Lower leg skin (tissue), 4 donors: ENCODE measurements around the gene WDR20. TPM values are rescaled to one million over a fixed set of nuclear protein-coding genes. Genes with fewer than 3 reads are reported as not detected.

ENCODE experiments used
- DNase-seq, 2 donors: peaks; one replicate each; pipeline ENCODE4 v3.0.0-alpha.2; 2019; ENCODE audit warnings: low spot score in 2 of 2
- H3K4me3 ChIP-seq: fragments of 200-600 bp; sonication (generic); 2 replicates; pipeline ENCODE4 v1.5.1; 2017; ENCODE audit warnings: mild to moderate bottlenecking, low read depth; ENCODE audit not compliant: poor library complexity, severe bottlenecking
- POLR2A ChIP-seq, 2 donors: fragments of 450-650 bp; IDR thresholded peaks; one replicate each; pipeline ENCODE4 v1.6.1; 2016 to 2017; ENCODE audit warnings: antibody characterized with exemption in 2 of 2, mild to moderate bottlenecking in 1 of 2, moderate library complexity in 1 of 2
- WGBS, 2 donors: methylation state at CpG; one replicate each; pipeline ENCODE4 v1.1.5; 2018; 5-methylcytosine and 5-hydroxymethylcytosine counted together
- intact Hi-C: fragments of 100-400 bp; cut with DNase I; formaldehyde crosslinking; loops from one replicate; pipeline ENCODE4 v1.15.0; 2023; ENCODE audit warnings: low total_unique reads
- total RNA-seq, 4 donors: library from RNA; depleted of rRNA; stranded (reverse); fragments of >200 nt; gene quantifications; one replicate each; pipeline ENCODE4 v1.1.0, GENCODE V29; 2016
- TF ChIP-seq, protein P1 (sequence below), 3 donors: fragments of 450-650 bp; IDR thresholded peaks; one replicate each; pipeline ENCODE4 v1.5.1; 2016; ENCODE audit warnings: antibody characterized with exemption in 3 of 3, mild to moderate bottlenecking in 3 of 3, moderate library complexity in 2 of 3

Gene WDR20
- total RNA-seq, 4 donors from 2014 or later, result 33.7 to 50.8 (median 41.3) TPM

DNA sequence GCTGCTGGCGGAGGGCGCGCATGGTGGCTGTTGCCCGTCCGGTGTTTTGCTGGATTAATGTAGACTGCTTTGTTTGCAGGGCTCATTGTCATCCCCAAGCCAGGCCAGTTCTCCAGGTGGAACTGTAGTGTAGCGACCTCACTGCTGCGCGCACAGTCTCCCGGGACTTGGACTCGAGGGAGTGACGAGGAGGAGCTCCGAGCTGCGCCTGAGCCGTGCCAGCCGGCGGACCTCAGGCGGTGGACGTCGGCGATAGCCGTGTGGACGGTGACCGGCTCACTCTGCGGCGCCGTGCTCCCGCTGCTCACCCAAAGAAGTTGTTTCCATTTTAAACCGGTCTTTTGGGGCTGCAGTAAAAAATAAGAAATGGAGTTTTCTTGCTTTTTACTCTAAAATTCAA is 83.1 kb downstream of the WDR20 start:
- TF ChIP-seq, protein P1, sequence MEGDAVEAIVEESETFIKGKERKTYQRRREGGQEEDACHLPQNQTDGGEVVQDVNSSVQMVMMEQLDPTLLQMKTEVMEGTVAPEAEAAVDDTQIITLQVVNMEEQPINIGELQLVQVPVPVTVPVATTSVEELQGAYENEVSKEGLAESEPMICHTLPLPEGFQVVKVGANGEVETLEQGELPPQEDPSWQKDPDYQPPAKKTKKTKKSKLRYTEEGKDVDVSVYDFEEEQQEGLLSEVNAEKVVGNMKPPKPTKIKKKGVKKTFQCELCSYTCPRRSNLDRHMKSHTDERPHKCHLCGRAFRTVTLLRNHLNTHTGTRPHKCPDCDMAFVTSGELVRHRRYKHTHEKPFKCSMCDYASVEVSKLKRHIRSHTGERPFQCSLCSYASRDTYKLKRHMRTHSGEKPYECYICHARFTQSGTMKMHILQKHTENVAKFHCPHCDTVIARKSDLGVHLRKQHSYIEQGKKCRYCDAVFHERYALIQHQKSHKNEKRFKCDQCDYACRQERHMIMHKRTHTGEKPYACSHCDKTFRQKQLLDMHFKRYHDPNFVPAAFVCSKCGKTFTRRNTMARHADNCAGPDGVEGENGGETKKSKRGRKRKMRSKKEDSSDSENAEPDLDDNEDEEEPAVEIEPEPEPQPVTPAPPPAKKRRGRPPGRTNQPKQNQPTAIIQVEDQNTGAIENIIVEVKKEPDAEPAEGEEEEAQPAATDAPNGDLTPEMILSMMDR (IDR thresholded peaks at IDR 0.05), result no peak
- DNase-seq, result no peak
- intact Hi-C loops, result loop anchor here (5.0 kb wide), 1 partner anchor 1920 kb away; no protein-coding TSS in a partner anchor
- H3K4me3 ChIP-seq, result no peak overlapping the region
- 95 to 97% methylated on average over 28 of the region's 28 CpGs for WGBS, 2 donors

DNA sequence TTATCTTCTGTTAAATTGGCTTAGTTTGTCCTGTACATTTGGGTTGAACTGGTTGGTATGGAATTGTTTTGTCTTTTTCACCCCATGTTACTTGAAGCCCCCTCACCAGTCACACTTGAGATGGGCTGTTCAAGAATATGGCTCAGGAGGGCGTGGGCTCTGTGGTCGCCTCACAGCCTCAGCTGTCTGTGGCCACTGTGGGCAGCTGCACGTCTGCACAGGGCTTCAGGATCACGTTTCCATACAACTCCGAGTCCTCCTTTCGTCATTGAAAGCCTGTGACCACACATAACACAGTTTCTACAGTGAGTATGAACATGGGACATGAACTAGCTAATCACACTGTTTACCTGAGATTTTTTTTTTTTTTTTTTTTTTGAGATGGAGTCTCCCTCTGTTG is 84.0 kb downstream of the WDR20 start:
- intact Hi-C loops, result loop anchor here (5.0 kb wide), 1 partner anchor 1919 kb away; no protein-coding TSS in a partner anchor
- WGBS, 2 donors, result 82 to 97% methylated on average over 6 of the region's 6 CpGs
- H3K4me3 ChIP-seq, result no peak overlapping the region
- no peak for DNase-seq
- no peak for TF ChIP-seq POLR2A (IDR thresholded peaks at IDR 0.05)
- TF ChIP-seq, protein P1 (IDR thresholded peaks at IDR 0.05), result no peak

DNA sequence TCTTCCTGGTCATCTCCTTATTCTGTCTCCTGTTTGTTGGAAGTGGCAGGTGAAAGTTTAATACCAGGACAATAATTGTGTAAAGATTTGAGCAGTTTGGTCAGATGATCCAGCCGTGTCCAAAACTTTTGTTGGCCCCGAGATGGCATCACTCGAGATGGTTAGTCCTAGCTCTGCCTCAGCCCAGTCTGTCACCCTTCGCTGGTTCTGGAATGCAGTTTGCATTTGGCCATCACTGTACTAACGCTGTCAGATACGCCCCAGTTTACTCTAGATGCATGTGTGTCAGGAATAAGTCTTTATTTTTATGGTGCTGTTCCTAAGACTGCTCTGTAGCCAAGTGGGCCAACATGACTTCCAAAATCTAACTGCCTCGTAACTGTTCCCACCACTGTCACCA is 85.7 kb downstream of the WDR20 start:
- intact Hi-C loops, result no loop called here
- no peak for TF ChIP-seq POLR2A (IDR thresholded peaks at IDR 0.05)
- TF ChIP-seq, protein P1 (IDR thresholded peaks at IDR 0.05), result no peak
- 89 to 91% methylated on average over 7 of the region's 7 CpGs for WGBS, 2 donors

DNA sequence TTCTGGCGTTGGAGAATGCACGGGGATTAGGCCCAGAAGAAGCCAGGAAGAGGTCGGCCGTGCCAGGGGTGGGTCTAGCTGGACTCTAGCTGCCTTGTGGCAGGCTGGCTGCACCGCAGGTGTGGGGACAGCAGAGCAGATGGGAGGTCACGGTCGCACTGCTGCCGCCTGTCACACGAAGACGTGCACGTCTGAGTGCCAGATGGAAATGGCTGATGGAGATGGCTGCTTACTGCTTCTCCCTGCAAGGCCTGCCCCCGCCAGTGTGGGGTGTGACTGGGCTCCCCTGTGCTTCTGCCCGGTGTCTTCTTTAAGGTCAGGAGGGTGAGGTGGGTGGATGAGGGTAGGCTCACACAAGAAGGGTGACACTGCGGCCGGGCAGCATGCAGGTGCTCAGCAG is 86.2 kb downstream of the WDR20 start:
- DNase-seq, result no peak
- intact Hi-C loops, result no loop called here
- no peak for TF ChIP-seq POLR2A (IDR thresholded peaks at IDR 0.05)
- TF ChIP-seq, protein P1 (IDR thresholded peaks at IDR 0.05), result no peak
- no peak overlapping the region for H3K4me3 ChIP-seq
- 77 to 90% methylated on average over 14 to 15 of the region's 15 CpGs for WGBS, 2 donors

More for the DNA sequence above, 85.7 kb downstream of the WDR20 start:
- no peak for DNase-seq
- H3K4me3 ChIP-seq, result no peak overlapping the region

DNA sequence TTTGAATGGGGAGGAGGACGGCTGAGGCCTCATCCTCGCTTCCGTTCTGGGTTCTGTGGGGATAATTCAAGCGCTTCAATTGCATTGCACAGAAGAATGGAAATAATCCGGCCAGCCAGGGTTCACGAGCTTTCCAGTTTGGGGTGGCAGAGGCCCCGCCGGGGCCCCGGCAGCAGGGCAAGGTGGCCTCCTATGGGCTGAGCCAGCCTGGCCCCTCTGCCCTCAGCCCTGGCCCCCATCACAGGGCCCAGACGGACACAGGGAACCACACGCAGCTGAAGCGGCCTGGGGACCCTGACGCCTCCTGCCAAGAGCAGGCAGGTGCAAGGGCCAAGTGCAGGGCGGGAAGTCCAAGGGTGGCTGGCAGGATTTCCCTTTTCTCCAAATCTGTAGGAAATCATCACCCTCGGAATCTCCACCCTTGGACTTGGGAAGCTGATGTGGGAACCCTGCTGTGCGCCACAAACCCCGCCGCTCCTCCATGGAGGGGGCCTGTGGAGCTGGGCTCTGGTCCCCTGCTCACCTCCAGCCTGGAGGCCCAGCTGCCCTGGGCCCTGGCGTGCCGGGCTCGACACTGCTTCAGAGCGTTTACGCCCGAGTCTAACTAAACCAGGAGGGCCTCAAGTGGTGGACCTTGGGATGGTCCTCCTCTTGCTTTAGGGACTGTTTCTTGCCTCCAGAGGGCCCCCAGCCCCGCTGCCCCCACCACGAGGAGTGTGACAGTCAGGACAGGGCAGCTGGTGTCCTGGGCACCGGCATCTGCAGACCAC is 86.8 kb downstream of the WDR20 start:
- intact Hi-C loops, result no loop called here
- TF ChIP-seq, protein P1 (IDR thresholded peaks at IDR 0.05), result no peak
- no peak for TF ChIP-seq POLR2A (IDR thresholded peaks at IDR 0.05)

More for the DNA sequence above, 86.8 kb downstream of the WDR20 start:
- DNase-seq, result no peak
- no peak overlapping the region for H3K4me3 ChIP-seq
- 85% methylated on average over 27 of the region's 27 CpGs for WGBS, 2 donors
